Measurements from ENCODE around the gene KRT74.

DNA sequence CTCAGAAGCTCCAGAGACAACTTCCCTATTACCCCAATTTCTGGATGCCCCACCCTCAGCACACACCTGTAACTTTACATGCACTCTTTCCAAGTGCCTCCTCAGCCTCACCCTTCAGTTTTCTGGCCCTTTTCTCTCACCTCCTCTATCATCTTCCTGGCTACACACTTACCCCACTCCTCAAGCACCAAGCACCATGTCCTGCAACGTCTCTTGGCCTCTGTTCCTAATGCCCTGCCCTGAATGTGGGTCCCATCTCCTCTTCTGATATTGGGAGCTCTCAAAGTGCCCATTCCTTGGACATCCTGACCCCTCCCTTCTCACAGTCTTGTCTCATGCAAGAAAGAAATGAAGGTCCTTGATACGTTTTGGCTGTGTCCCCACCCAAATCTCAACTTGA, 26.4 kb upstream of the KRT74 start:
- no peak for TF ChIP-seq POLR2A (IDR thresholded peaks at IDR 0.05)
- TF ChIP-seq, protein P1, sequence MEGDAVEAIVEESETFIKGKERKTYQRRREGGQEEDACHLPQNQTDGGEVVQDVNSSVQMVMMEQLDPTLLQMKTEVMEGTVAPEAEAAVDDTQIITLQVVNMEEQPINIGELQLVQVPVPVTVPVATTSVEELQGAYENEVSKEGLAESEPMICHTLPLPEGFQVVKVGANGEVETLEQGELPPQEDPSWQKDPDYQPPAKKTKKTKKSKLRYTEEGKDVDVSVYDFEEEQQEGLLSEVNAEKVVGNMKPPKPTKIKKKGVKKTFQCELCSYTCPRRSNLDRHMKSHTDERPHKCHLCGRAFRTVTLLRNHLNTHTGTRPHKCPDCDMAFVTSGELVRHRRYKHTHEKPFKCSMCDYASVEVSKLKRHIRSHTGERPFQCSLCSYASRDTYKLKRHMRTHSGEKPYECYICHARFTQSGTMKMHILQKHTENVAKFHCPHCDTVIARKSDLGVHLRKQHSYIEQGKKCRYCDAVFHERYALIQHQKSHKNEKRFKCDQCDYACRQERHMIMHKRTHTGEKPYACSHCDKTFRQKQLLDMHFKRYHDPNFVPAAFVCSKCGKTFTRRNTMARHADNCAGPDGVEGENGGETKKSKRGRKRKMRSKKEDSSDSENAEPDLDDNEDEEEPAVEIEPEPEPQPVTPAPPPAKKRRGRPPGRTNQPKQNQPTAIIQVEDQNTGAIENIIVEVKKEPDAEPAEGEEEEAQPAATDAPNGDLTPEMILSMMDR (IDR thresholded peaks at IDR 0.05 in 8 of 11, conservative IDR thresholded peaks at IDR 0.05 in 3 of 11), result no peak
